Esophagus squamous epithelium (tissue), 5 donors: ENCODE data around the gene SAMD11. TPM values are rescaled to one million over a fixed set of nuclear protein-coding genes. Genes with fewer than 3 reads are reported as not detected.

Experiments used
- DNase-seq: peaks from one replicate; lab custom pipeline; 2025; lab: John Stamatoyannopoulos, UW
- H3K27ac ChIP-seq, 4 donors: fragments of 200-600 bp; sonication (generic); one replicate each; pipeline ENCODE4 v1.5.1; 2016 to 2019; ENCODE audit warnings: mild to moderate bottlenecking in 1 of 4
- H3K27me3 ChIP-seq, 4 donors: fragments of 200-600 bp; sonication (generic); 1 replicate in 3 of 4; 2 replicates in 1 of 4; pipeline versions ENCODE4 v1.5.1 to v1.6.0; 2017 to 2021; ENCODE audit warnings: antibody characterized with exemption in 1 of 4
- H3K36me3 ChIP-seq, 3 donors: fragments of 200-600 bp; sonication (generic); one replicate each; pipeline ENCODE4 v1.5.1; 2016 to 2019
- H3K4me1 ChIP-seq, 3 donors: fragments of 200-600 bp; sonication (generic); one replicate each; pipeline ENCODE4 v1.5.1; 2017 to 2019
- H3K4me3 ChIP-seq, 4 donors: fragments of 200-600 bp; sonication (generic); 1 replicate in 3 of 4; 2 replicates in 1 of 4; pipeline ENCODE4 v1.5.1; 2016 to 2019; ENCODE audit warnings: mild to moderate bottlenecking in 2 of 4, moderate library complexity in 1 of 4
- H3K9me3 ChIP-seq, 3 donors: fragments of 200-600 bp; sonication (generic); one replicate each; pipeline ENCODE4 v1.5.1; 2016 to 2019
- CTCF ChIP-seq, 6 experiments: fragments of 450-650 bp in 4 of 6; fragments of 200-600 bp in 2 of 6; sonication (generic) in 2 of 6; IDR thresholded peaks; one replicate each; pipeline ENCODE4 v1.5.1; 2016 to 2019; ENCODE audit warnings: antibody characterized with exemption in 6 of 6, mild to moderate bottlenecking in 4 of 6, moderate library complexity in 4 of 6
- POLR2A ChIP-seq, 4 donors: fragments of 450-650 bp; IDR thresholded peaks; one replicate each; pipeline ENCODE4 v1.6.1; 2017; ENCODE audit warnings: antibody characterized with exemption in 4 of 4, mild to moderate bottlenecking in 4 of 4, moderate library complexity in 3 of 4
- WGBS, 2 donors: methylation state at CpG; one replicate each; pipeline ENCODE4 v1.1.5; 2018; 5-methylcytosine and 5-hydroxymethylcytosine counted together
- intact Hi-C: fragments of 100-400 bp; cut with DNase I; formaldehyde crosslinking; loops from one replicate; pipeline ENCODE4 v1.15.0; 2022
- total RNA-seq, 4 donors: library from RNA; depleted of rRNA; stranded (reverse); fragments of >200 nt; gene quantifications; one replicate each; pipeline ENCODE4 v1.1.0, GENCODE V29; 2016
- donor health status: DM: yes; HTN: yes; CAD: no.

Gene SAMD11
- total RNA-seq, 4 donors from 2014 or later, result 0.48 to 0.95 (median 0.57) TPM; not detected in 1

GRCh38 chr1:980137-980571, 56.4 kb downstream of the SAMD11 start:
- peaks cover 0 to 3% (median 0%) of the 10 kb centered on the region in 3 donors for H3K36me3 ChIP-seq
- intact Hi-C loops, result loop anchor here (5.0 kb wide), 1 partner anchor 82 kb away; no protein-coding TSS in a partner anchor
- peaks cover 8 to 39% (median 12%) of the 10 kb centered on the region in 3 donors for H3K4me1 ChIP-seq
- no peak for DNase-seq
- H3K27me3 ChIP-seq, result peaks cover 0 to 81% (median 3%) of the 10 kb centered on the region in 4 donors
- no peak overlapping the region for H3K4me3 ChIP-seq
- no peak for TF ChIP-seq CTCF (IDR thresholded peaks at IDR 0.05)
- TF ChIP-seq POLR2A (IDR thresholded peaks at IDR 0.05), result no peak
- WGBS, 2 donors, result 20 to 23% methylated on average over 1 to 3 of the region's 13 CpGs
- H3K9me3 ChIP-seq, result no peaks in the 10 kb centered on the region
- H3K27ac ChIP-seq, result no peak overlapping the region

GRCh38 chr1:980602-981395, 57.1 kb downstream of the SAMD11 start:
- no peaks in the 10 kb centered on the region for H3K9me3 ChIP-seq
- H3K4me3 ChIP-seq, result no peak overlapping the region
- H3K27ac ChIP-seq, result no peak overlapping the region
- TF ChIP-seq CTCF (IDR thresholded peaks at IDR 0.05) (no peak), POLR2A (IDR thresholded peaks at IDR 0.05) (no peak)
- H3K4me1 ChIP-seq, result peaks cover 6 to 32% (median 6%) of the 10 kb centered on the region in 3 donors
- no peaks in the 10 kb centered on the region for H3K36me3 ChIP-seq
- H3K27me3 ChIP-seq, result peaks cover 0 to 81% (median 3%) of the 10 kb centered on the region in 4 donors
- no peak for DNase-seq
- 61 to 77% methylated on average over 5 to 8 of the region's 35 CpGs for WGBS, 2 donors
- intact Hi-C loops, result loop anchor here (5.0 kb wide), 1 partner anchor 82 kb away; no protein-coding TSS in a partner anchor

GRCh38 chr1:981491-981954, 57.8 kb downstream of the SAMD11 start:
- no peak for DNase-seq
- Histone ChIP-seq H3K4me1 (peaks cover 0 to 25% (median 0%) of the 10 kb centered on the region in 3 donors), H3K9me3 (no peaks in the 10 kb centered on the region), H3K4me3 (no peak overlapping the region), H3K27ac (no peak overlapping the region), H3K36me3 (no peaks in the 10 kb centered on the region), H3K27me3 (peaks cover 0 to 81% (median 3%) of the 10 kb centered on the region in 4 donors)
- intact Hi-C loops, result loop anchor here (5.0 kb wide), 1 partner anchor 81 kb away; no protein-coding TSS in a partner anchor
- TF ChIP-seq CTCF (IDR thresholded peaks at IDR 0.05), result no peak
- no peak for TF ChIP-seq POLR2A (IDR thresholded peaks at IDR 0.05)
- 80% methylated on average over 3 of the region's 21 CpGs; no CpG with 5 or more reads in 1 of the 2 donors for WGBS, 2 donors

GRCh38 chr1:981955-982558, 58.3 kb downstream of the SAMD11 start, which contains the start of gene PERM1:
TSS of gene PERM1 (minus strand) at chr1:982093. CDS start at chr1:981029, 1,064 bp downstream.
- intact Hi-C loops, result loop anchor here (5.0 kb wide), 1 partner anchor 80 kb away; no protein-coding TSS in a partner anchor
- DNase-seq, result no peak

More at GRCh38 chr1:981955-982558, 58.3 kb downstream of the SAMD11 start, which contains the start of gene PERM1:
- peaks cover 0 to 86% (median 3%) of the 10 kb centered on the region in 4 donors for H3K27me3 ChIP-seq
- TF ChIP-seq POLR2A (IDR thresholded peaks at IDR 0.05), result no peak
- TF ChIP-seq CTCF (IDR thresholded peaks at IDR 0.05), result no peak
- H3K36me3 ChIP-seq, result no peaks in the 10 kb centered on the region
- peaks cover 0 to 24% (median 0%) of the 10 kb centered on the region in 3 donors for H3K4me1 ChIP-seq
- WGBS, 2 donors, result 55% methylated on average over 17 of the region's 28 CpGs; no CpG with 5 or more reads in 1 of the 2 donors
- no peak within 1 kb of the TSS for H3K27ac ChIP-seq
- H3K9me3 ChIP-seq, result no peaks in the 10 kb centered on the region
- H3K4me3 ChIP-seq, result no peak within 1 kb of the TSS
